HEK293 (cell line): ENCODE measurements around the gene RHBDF2.
A peak's percentile ranks its signal among the peaks of the same experiment; 100 is the strongest.

ENCODE experiments used
- BCL6B ChIP-seq: fragments of 450-650 bp; formaldehyde crosslinking; IDR thresholded peaks from 2 replicates; pipeline ENCODE4 v1.5.1; 2017; ENCODE audit warnings: missing biosample characterization, missing genetic modification characterization
- EGR2 ChIP-seq: fragments of 450-650 bp; formaldehyde crosslinking; IDR thresholded peaks from 2 replicates; pipeline ENCODE4 v1.5.1; 2016; ENCODE audit warnings: low read depth, missing biosample characterization, missing genetic modification characterization
- GFI1B ChIP-seq: fragments of 450-650 bp; formaldehyde crosslinking; IDR thresholded peaks from 2 replicates; pipeline ENCODE4 v1.5.1; 2016; ENCODE audit warnings: missing biosample characterization, missing genetic modification characterization
- GLI4 ChIP-seq: fragments of 450-650 bp; formaldehyde crosslinking; IDR thresholded peaks from 2 replicates; pipeline ENCODE4 v1.5.1; 2016; ENCODE audit warnings: missing biosample characterization, missing genetic modification characterization
- KLF1 ChIP-seq: fragments of 450-650 bp; formaldehyde crosslinking; IDR thresholded peaks from 2 replicates; pipeline ENCODE4 v1.5.1; 2016; ENCODE audit warnings: missing biosample characterization, missing genetic modification characterization
- MEIS1 ChIP-seq: sonication (generic); formaldehyde crosslinking; IDR thresholded peaks from 2 replicates; pipeline ENCODE4 v1.8.1; 2022; ENCODE audit warnings: missing genetic modification reagents, mild to moderate bottlenecking, borderline replicate concordance
- SALL2 ChIP-seq: fragments of 450-650 bp; formaldehyde crosslinking; IDR thresholded peaks from 2 replicates; pipeline ENCODE4 v1.5.0; 2017; ENCODE audit warnings: missing biosample characterization, mild to moderate bottlenecking, missing genetic modification characterization, borderline replicate concordance
- ZBTB21 ChIP-seq: fragments of 450-650 bp; formaldehyde crosslinking; IDR thresholded peaks from 2 replicates; pipeline ENCODE4 v1.5.1; 2017; ENCODE audit warnings: missing biosample characterization, missing genetic modification characterization
- ZBTB26 ChIP-seq: fragments of 450-650 bp; formaldehyde crosslinking; optimal IDR thresholded peaks from 2 replicates; pipeline ENCODE3; 2016; ENCODE audit warnings: missing biosample characterization, mild to moderate bottlenecking, missing genetic modification characterization
- ZBTB7A ChIP-seq: fragments of 450-650 bp; formaldehyde crosslinking; IDR thresholded peaks from 2 replicates; pipeline ENCODE4 v1.5.1; 2016; ENCODE audit warnings: low read depth, missing biosample characterization, missing genetic modification characterization
- ZFHX2 ChIP-seq: fragments of 450-650 bp; formaldehyde crosslinking; conservative IDR thresholded peaks from 2 replicates; pipeline ENCODE4 v1.5.1; 2016; ENCODE audit warnings: missing biosample characterization, missing genetic modification characterization
- ZIC2 ChIP-seq: fragments of 450-650 bp; formaldehyde crosslinking; IDR thresholded peaks from 2 replicates; pipeline ENCODE4 v1.5.1; 2016; ENCODE audit warnings: missing biosample characterization, missing genetic modification characterization
- ZNF10 ChIP-seq: fragments of 450-650 bp; formaldehyde crosslinking; IDR thresholded peaks from 2 replicates; pipeline ENCODE4 v1.5.1; 2017; ENCODE audit warnings: missing biosample characterization, missing genetic modification characterization
- ZNF121 ChIP-seq: fragments of 450-650 bp; formaldehyde crosslinking; IDR thresholded peaks from 2 replicates; pipeline ENCODE4 v1.5.1; 2016; ENCODE audit warnings: missing biosample characterization, missing genetic modification characterization
- ZNF148 ChIP-seq: fragments of 450-650 bp; formaldehyde crosslinking; IDR thresholded peaks from 2 replicates; pipeline ENCODE4 v1.5.0; 2017; ENCODE audit warnings: missing biosample characterization, missing genetic modification characterization, borderline replicate concordance
- ZNF311 ChIP-seq: fragments of 450-650 bp; formaldehyde crosslinking; IDR thresholded peaks from 2 replicates; pipeline ENCODE4 v1.5.1; 2017; ENCODE audit warnings: missing biosample characterization, missing genetic modification characterization, borderline replicate concordance
- ZNF423 ChIP-seq: fragments of 450-650 bp; formaldehyde crosslinking; IDR thresholded peaks from 2 replicates; pipeline ENCODE4 v1.5.1; 2016; ENCODE audit warnings: missing biosample characterization, missing genetic modification characterization
- ZNF518A ChIP-seq: fragments of 450-650 bp; formaldehyde crosslinking; conservative IDR thresholded peaks from 2 replicates; pipeline ENCODE4 v1.5.1; 2016; ENCODE audit warnings: low read depth, missing biosample characterization, missing genetic modification characterization
- ZNF768 ChIP-seq: fragments of 450-650 bp; formaldehyde crosslinking; IDR thresholded peaks from 2 replicates; pipeline ENCODE4 v1.5.1; 2018; ENCODE audit warnings: missing biosample characterization, mild to moderate bottlenecking, missing genetic modification characterization
- ZSCAN30 ChIP-seq: fragments of 450-650 bp; IDR thresholded peaks from 2 replicates; pipeline ENCODE4 v1.5.1; 2018; ENCODE audit warnings: missing biosample characterization, mild to moderate bottlenecking, missing genetic modification characterization, moderate library complexity
- TF ChIP-seq, protein P1 (sequence below): fragments of 450-650 bp; formaldehyde crosslinking; IDR thresholded peaks from 2 replicates; pipeline ENCODE4 v1.5.1; 2016; ENCODE audit warnings: missing biosample characterization, missing genetic modification characterization, borderline replicate concordance
- TF ChIP-seq, protein P2 (sequence below): fragments of 450-650 bp; formaldehyde crosslinking; IDR thresholded peaks from 2 replicates; pipeline ENCODE4 v1.5.1; 2016; ENCODE audit warnings: missing biosample characterization, missing genetic modification characterization

RHBDF2 gene

GRCh38 chr17:76529224-76530094 is 28.2 kb upstream of the RHBDF2 start (continued):
- TF ChIP-seq, protein P1, sequence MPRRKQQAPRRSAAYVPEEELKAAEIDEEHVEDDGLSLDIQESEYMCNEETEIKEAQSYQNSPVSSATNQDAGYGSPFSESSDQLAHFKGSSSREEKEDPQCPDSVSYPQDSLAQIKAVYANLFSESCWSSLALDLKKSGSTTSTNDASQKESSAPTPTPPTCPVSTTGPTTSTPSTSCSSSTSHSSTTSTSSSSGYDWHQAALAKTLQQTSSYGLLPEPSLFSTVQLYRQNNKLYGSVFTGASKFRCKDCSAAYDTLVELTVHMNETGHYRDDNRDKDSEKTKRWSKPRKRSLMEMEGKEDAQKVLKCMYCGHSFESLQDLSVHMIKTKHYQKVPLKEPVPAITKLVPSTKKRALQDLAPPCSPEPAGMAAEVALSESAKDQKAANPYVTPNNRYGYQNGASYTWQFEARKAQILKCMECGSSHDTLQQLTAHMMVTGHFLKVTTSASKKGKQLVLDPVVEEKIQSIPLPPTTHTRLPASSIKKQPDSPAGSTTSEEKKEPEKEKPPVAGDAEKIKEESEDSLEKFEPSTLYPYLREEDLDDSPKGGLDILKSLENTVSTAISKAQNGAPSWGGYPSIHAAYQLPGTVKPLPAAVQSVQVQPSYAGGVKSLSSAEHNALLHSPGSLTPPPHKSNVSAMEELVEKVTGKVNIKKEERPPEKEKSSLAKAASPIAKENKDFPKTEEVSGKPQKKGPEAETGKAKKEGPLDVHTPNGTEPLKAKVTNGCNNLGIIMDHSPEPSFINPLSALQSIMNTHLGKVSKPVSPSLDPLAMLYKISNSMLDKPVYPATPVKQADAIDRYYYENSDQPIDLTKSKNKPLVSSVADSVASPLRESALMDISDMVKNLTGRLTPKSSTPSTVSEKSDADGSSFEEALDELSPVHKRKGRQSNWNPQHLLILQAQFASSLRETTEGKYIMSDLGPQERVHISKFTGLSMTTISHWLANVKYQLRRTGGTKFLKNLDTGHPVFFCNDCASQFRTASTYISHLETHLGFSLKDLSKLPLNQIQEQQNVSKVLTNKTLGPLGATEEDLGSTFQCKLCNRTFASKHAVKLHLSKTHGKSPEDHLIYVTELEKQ (tag by site-specific recombination) = no peak
- TF ChIP-seq EGR2 (tag by site-specific recombination) = no peak
- TF ChIP-seq ZNF10 = no peak
- TF ChIP-seq, protein P2, sequence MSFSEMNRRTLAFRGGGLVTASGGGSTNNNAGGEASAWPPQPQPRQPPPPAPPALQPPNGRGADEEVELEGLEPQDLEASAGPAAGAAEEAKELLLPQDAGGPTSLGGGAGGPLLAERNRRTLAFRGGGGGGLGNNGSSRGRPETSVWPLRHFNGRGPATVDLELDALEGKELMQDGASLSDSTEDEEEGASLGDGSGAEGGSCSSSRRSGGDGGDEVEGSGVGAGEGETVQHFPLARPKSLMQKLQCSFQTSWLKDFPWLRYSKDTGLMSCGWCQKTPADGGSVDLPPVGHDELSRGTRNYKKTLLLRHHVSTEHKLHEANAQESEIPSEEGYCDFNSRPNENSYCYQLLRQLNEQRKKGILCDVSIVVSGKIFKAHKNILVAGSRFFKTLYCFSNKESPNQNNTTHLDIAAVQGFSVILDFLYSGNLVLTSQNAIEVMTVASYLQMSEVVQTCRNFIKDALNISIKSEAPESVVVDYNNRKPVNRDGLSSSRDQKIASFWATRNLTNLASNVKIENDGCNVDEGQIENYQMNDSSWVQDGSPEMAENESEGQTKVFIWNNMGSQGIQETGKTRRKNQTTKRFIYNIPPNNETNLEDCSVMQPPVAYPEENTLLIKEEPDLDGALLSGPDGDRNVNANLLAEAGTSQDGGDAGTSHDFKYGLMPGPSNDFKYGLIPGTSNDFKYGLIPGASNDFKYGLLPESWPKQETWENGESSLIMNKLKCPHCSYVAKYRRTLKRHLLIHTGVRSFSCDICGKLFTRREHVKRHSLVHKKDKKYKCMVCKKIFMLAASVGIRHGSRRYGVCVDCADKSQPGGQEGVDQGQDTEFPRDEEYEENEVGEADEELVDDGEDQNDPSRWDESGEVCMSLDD (tag by site-specific recombination) = no peak
- no peak for TF ChIP-seq MEIS1 (CRISPR knock-in tag)
- TF ChIP-seq ZBTB21 (tag by site-specific recombination) = no peak
- TF ChIP-seq ZNF518A (tag by site-specific recombination) = no peak
- no peak for TF ChIP-seq BCL6B (tag by site-specific recombination)
- TF ChIP-seq SALL2 (tag by site-specific recombination) = no peak
- peak; percentile 21 for TF ChIP-seq ZBTB26 (tag by site-specific recombination)
- no peak for TF ChIP-seq GLI4 (tag by site-specific recombination)
- no peak for TF ChIP-seq ZNF148 (tag by site-specific recombination)
- TF ChIP-seq ZNF423 = 0 out of 2 replicates have a peak, but pooled peaks have one; percentile 74
- TF ChIP-seq ZIC2 (tag by site-specific recombination) = peak; percentile 72
- TF ChIP-seq GFI1B = no peak
- peak; percentile 96 for TF ChIP-seq KLF1 (tag by site-specific recombination)
- peak; percentile 7; the same call in 1 of the 2 replicates for TF ChIP-seq ZFHX2 (tag by site-specific recombination)
- 0 out of 2 replicates have a peak, but pooled peaks have one; percentile 4 for TF ChIP-seq ZBTB7A (tag by site-specific recombination)
- TF ChIP-seq ZNF311 (tag by site-specific recombination) = no peak
- no peak for TF ChIP-seq ZNF121 (tag by site-specific recombination)
- no peak for TF ChIP-seq ZNF768 (tag by site-specific recombination)
- TF ChIP-seq ZSCAN30 (tag by site-specific recombination) = no peak
